GM21381 (cell line): ENCODE results near the gene NOS1AP.
"Not testable (repeated sequence)": the region's sequence is repeated elsewhere in the genome, so short reads cannot be mapped to it uniquely, and the experiment has no call there.

ENCODE experiments used
- ATAC-seq: cut with Tn5 transposase; IDR thresholded peaks from one replicate; pipeline ENCODE4 v1.9.1; 2021; ENCODE audit warnings: mild to moderate bottlenecking, moderate library complexity; ENCODE audit not compliant: unreplicated experiment

The NOS1AP gene

DNA sequence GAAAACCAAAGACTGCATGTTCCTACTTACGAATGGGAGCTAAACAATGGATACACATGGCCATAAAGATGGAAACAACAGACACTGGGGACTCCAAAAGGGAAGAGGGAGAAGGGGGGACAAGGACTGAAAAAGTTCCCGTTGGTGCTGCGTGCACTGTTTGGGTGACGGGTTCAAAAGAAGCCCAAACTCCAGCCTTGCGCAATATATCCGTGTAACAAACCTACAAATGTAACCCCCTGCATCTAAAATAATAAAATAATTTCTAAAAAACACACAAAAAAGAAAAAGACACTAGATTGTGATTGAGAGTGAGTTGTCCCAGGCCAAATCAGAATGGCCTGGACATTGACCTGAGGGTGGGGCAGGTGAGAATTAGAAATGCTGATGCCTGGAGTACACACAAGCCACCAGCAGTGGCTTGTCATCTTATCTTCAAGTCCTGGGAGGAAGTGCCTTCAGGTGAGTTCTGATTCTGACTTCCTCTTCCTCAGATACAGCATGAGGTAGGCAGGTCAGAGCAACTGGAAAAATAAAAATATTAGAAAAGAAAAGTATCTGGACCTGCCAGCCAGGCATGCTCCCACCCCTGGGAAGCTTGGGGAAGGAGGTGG is 252.4 kb downstream of the NOS1AP start:
- no peak for ATAC-seq

DNA sequence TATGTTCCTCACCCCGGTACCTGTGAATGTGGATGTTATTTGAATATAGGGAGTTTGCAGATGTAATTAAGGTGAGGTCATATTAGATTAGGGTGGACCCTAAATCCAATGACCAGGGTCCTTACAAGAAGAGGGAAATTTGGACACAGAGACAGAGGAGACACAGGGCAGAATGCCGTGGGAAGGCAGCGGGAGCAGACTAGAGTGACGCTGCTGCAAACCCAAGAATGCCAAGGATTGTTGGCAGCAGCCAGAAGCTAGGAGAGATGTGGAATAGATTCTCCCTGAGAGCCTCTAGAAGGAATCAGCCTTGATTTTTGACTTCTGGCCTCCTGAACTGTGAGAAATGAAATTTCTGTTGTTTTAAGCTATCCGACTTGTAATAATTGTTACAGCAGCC is 253.5 kb downstream of the NOS1AP start:
- ATAC-seq = no peak

DNA sequence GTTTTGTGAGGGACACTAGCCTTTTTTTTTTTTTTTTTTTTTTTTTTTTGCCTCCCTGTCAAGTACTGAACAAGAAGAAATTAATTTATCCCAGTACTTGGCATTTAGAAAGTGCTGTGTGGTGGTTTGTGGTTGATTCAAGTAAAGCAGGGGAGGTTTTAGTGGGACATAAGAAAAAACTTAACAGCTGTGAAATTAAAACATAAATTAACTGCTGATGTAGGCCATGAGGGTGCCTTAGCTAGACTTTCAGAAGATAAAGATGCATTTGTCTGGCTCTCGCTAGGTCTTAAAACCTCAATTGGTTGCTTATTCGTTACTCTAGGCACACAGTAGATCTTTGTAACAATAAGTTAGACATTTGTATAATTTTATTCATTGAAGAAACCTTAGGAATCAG is 254.9 kb downstream of the NOS1AP start:
- no peak for ATAC-seq

GRCh38 chr1:162326559-162326958 is 257.1 kb downstream of the NOS1AP start:
- ATAC-seq = no peak

- ATAC-seq = no peak
Measured at GRCh38 chr1:162327144-162327787, 257.8 kb downstream of the NOS1AP start.

DNA sequence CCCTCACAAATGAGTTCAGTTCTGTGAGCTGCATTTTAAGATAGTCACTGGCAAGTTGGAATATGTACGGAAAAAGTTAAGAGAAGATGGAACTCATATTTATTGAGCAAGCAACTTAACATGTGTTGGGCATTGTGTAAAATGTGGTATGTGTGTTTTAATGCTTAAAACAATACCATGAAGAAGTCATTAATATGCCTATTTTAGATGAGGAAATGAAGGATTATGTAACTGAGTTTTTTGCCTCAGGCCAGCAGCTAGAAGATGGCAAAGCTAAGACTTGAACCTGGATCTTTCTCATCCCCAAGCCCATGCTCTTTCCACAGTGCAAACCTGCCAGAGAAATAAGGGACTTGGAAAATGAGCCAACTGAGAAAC is 258.3 kb downstream of the NOS1AP start:
- no peak for ATAC-seq

DNA sequence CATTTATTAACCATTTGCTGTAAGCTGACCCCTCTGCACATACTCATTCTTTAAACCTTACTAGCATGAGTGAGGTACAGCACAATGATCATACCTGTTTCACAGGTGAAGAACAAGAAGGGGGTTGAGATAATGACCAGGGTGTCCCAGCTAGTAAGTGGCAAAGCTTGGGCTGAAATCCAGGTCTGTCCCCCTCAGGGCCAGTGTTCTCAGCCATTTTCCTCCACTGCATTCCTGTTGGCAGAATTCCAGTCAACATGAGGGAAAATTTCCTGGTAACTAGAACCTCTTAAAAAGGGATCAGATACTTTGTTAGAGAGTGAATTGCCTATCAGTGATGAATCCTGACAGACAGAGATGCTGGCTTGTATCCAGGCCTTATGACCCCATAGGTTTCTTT is 259.0 kb downstream of the NOS1AP start:
- no peak for ATAC-seq

- ATAC-seq = no peak
Measured at GRCh38 chr1:162329826-162330225, 260.3 kb downstream of the NOS1AP start.

DNA sequence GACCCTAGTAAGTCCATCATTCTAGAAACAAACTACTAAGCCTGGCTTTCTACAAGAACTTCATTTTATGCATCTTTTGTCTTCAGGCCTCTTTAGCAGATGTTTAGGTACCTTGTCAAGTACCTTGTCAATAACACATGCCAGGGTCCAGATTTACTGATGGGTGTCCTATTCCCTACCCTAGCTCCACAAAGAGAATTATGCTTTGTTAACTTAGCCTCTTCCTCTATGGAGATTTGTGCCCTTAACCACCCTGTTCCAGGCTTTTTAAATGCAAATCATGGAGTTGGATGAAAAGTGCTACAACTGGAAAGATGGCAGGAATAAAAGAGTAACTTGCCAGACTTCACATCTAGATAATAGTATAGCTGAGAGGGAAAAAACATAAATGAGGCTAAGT is 264.5 kb downstream of the NOS1AP start:
- ATAC-seq = no peak

GRCh38 chr1:162335126-162335525 is 265.6 kb downstream of the NOS1AP start:
- ATAC-seq = no peak

DNA sequence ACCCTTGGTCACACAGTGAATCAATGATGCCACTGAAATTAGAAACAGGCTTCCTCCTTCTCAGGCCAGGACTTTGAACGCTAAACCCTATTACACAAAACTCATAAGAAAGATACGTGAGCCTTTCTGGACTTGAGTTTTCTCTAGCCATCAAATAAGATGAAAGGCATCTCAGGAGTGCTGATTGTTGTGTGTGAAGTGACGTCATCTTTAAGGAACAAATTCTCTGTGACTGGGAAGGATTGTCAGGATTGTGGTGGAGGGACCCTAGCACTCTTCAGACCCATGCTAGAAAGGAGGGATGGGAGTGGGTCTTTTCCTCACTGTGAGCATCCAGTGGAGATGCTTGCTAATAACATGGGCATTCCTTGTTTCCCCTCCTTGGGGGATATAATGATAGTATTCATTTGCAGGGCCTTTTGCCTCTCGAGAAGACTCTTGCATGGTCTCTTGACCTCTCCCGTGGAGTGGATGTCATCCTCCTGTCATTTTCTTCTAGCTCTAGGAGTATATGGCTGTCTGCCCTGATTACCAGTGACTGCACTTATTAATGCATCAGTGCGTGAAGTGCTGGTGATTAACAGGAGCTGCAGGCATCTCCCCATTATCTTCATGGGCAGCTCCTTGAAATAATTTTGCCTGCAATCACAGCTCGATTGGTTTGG is 267.3 kb downstream of the NOS1AP start:
- no peak for ATAC-seq

- no peak for ATAC-seq
Measured at GRCh38 chr1:162342452-162342983, 273.0 kb downstream of the NOS1AP start.

DNA sequence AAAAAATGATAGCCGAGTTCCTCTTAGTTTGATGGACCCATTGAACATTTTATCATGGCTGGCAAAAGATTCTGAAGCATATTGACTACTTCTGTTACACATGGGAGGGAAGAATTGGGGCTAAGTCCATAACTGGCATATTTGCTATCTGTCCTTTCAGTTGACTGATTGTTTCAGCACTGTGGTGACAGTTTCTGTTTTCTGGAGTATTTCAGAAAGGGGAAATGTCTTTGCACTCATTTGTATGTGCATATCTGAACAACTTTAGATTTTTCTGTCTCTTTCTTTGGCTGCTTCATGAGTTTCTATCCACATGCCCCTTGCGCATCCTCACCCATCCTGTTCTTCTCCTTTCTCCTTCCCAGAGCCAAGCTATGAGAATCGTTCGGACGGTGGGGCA is 274.0 kb downstream of the NOS1AP start:
- no peak for ATAC-seq

DNA sequence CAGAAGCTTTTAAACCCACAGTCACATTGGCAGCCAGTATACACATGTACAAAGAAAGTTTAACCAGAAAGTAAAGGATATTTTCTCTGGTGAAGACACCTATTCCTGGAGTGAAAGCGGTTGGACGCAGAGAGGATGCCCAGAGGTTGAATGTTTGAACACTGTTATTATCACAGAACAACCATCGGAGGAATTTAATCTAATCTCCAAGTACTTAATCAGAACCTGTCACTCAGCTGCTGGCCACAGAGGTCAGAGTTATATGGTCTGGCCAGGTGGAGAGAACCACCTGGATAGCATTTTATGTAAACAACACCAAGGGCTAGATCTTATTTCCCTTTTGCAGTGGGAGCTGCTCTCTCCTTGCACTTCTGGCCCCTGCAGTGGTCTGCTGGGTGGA is 277.8 kb downstream of the NOS1AP start:
- no peak for ATAC-seq

DNA sequence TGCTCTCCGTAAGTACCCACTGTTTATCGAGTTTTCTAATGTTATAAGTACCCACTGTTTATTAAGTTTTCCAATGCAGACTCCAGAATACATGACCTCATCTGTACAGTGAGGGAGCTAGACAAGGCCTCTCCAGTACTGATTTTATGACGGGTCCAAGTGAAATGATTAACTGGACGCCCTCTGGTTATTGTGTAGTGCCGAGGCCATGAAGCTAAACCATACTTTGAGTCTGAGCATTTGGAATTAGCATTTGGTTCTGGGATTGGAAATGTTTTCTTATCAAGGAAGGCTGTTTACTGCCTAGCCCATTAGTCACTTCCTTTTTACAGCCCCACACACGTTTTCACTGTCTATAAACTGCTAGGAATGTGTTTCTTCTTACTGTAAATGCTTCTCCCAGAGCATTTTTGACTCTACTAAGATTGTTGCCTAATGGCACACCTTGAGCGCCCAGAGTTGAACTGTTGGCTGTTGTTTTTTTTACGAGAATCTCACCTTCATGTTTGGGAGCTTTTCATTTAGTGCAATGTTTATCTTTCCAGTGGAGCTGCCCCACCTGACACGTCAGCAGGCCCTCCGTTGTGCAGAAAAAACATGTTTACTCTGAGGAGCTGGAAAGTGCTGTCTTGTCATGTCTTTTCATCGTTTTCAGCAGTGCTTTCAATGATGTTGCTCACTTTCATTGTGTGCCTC is 280.3 kb downstream of the NOS1AP start:
- no peak for ATAC-seq

GRCh38 chr1:162351246-162351842 is 281.9 kb downstream of the NOS1AP start:
- no peak for ATAC-seq

- not testable (repeated sequence) for ATAC-seq
Measured at GRCh38 chr1:162351874-162352273, 282.4 kb downstream of the NOS1AP start.

DNA sequence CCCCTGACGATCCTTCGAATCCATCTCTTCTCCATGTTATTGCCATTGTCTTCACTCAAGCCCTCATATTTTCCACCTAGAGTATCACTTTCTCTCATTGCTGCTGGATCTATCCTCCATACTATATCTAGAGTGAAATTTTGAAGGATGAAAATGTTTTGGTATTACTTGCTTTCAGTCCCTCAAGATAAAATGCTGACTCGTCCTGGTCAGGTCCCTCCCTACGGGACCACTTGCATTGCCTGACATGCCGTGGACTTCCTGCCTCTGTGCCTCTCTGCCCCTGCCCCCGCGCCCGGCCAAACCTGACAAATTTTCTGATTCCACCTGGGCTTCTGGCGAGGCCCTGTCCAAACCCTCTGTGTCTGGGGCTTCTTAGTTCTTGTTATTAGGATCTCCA is 283.6 kb downstream of the NOS1AP start:
- ATAC-seq = no peak

GRCh38 chr1:162353702-162354101 is 284.2 kb downstream of the NOS1AP start:
- no peak for ATAC-seq

- ATAC-seq = no peak
Measured at GRCh38 chr1:162357681-162358266, 288.3 kb downstream of the NOS1AP start.

- ATAC-seq = no peak
Measured at GRCh38 chr1:162358928-162359327, 289.4 kb downstream of the NOS1AP start.
